Osteocyte (in vitro differentiated cells): Measurements from ENCODE around the gene GRHL1. TPM values are rescaled to one million over a fixed set of nuclear protein-coding genes. Genes with fewer than 3 reads are reported as not detected.

Experiments
- DNase-seq: peaks from one replicate; pipeline ENCODE4 v3.0.0; 2021; ENCODE audit warnings: mixed read lengths; ENCODE audit not compliant: unreplicated experiment; ENCODE audit errors: extremely low spot score
- H3K27ac Mint-ChIP-seq: one replicate; pipeline ENCODE4 v1.8.0; 2021; ENCODE audit warnings: mild to moderate bottlenecking, mixed read lengths; ENCODE audit not compliant: unreplicated experiment
- H3K27me3 Mint-ChIP-seq: one replicate; pipeline ENCODE4 v1.8.0; 2021; ENCODE audit warnings: mixed read lengths; ENCODE audit not compliant: unreplicated experiment
- H3K36me3 Mint-ChIP-seq: one replicate; pipeline ENCODE4 v1.8.0; 2021; ENCODE audit warnings: mixed read lengths; ENCODE audit not compliant: unreplicated experiment
- H3K4me1 Mint-ChIP-seq: one replicate; pipeline ENCODE4 v1.8.0; 2021; ENCODE audit warnings: mixed read lengths; ENCODE audit not compliant: unreplicated experiment
- H3K4me3 Mint-ChIP-seq: one replicate; pipeline ENCODE4 v1.8.0; 2021; ENCODE audit warnings: mild to moderate bottlenecking, moderate library complexity, mixed read lengths; ENCODE audit not compliant: unreplicated experiment
- H3K9me3 Mint-ChIP-seq: one replicate; pipeline ENCODE4 v1.8.0; 2021; ENCODE audit warnings: mixed read lengths; ENCODE audit not compliant: unreplicated experiment
- CTCF ChIP-seq: fragments of 200-600 bp; sonication (generic); IDR thresholded peaks from 2 replicates; pipeline ENCODE4 v1.5.0; 2021; ENCODE audit warnings: antibody characterized with exemption, mild to moderate bottlenecking, moderate library complexity
- total RNA-seq: library from RNA; stranded (reverse); gene quantifications from 2 replicates; pipeline ENCODE4 v1.2.1, GENCODE V29; 2021

Gene GRHL1
- total RNA-seq, 1 donor from 2014 or later = 0.32 TPM

GRCh38 chr2:9979977-9980376, 28.5 kb downstream of the GRHL1 start:
- no peak for TF ChIP-seq CTCF
- Mint-ChIP-seq H3K4me3 (no peak overlapping the region), H3K4me1 (peaks cover 31% of the 10 kb centered on the region), H3K27ac (no peak overlapping the region), H3K36me3 (no peaks in the 10 kb centered on the region), H3K27me3 (no peaks in the 10 kb centered on the region), H3K9me3 (no peaks in the 10 kb centered on the region)
- DNase-seq = no peak

- DNase-seq = no peak
- Mint-ChIP-seq H3K36me3 (no peaks in the 10 kb centered on the region), H3K27me3 (no peaks in the 10 kb centered on the region), H3K4me1 (peaks cover 26% of the 10 kb centered on the region), H3K27ac (no peak overlapping the region), H3K4me3 (no peak overlapping the region), H3K9me3 (no peaks in the 10 kb centered on the region)
- no peak for TF ChIP-seq CTCF
Observed at GRCh38 chr2:9980520-9980919, 29.0 kb downstream of the GRHL1 start.

- H3K4me3 Mint-ChIP-seq = no peak overlapping the region
- H3K36me3 Mint-ChIP-seq = no peaks in the 10 kb centered on the region
- no peaks in the 10 kb centered on the region for H3K9me3 Mint-ChIP-seq
- H3K27ac Mint-ChIP-seq = no peak overlapping the region
- no peaks in the 10 kb centered on the region for H3K27me3 Mint-ChIP-seq
- no peak for TF ChIP-seq CTCF
- H3K4me1 Mint-ChIP-seq = peaks cover 15% of the 10 kb centered on the region
- DNase-seq = no peak
Observed at GRCh38 chr2:9981655-9982054, 30.2 kb downstream of the GRHL1 start.

GRCh38 chr2:9982248-9982647, 30.8 kb downstream of the GRHL1 start:
- Mint-ChIP-seq H3K4me3 (no peak overlapping the region), H3K36me3 (no peaks in the 10 kb centered on the region), H3K4me1 (peaks cover 11% of the 10 kb centered on the region), H3K9me3 (no peaks in the 10 kb centered on the region), H3K27me3 (no peaks in the 10 kb centered on the region), H3K27ac (no peak overlapping the region)
- DNase-seq = no peak
- TF ChIP-seq CTCF = no peak

- TF ChIP-seq CTCF = no peak
Observed at GRCh38 chr2:9982891-9983290, 31.4 kb downstream of the GRHL1 start.

More at GRCh38 chr2:9982891-9983290, 31.4 kb downstream of the GRHL1 start:
- H3K9me3 Mint-ChIP-seq = no peaks in the 10 kb centered on the region
- no peaks in the 10 kb centered on the region for H3K27me3 Mint-ChIP-seq
- no peaks in the 10 kb centered on the region for H3K36me3 Mint-ChIP-seq
- peaks cover 11% of the 10 kb centered on the region for H3K4me1 Mint-ChIP-seq
- no peak overlapping the region for H3K27ac Mint-ChIP-seq
- H3K4me3 Mint-ChIP-seq = no peak overlapping the region
- DNase-seq = no peak
